Umbilical cord (tissue), 2 donors: ENCODE results near the gene SLC4A1. TPM values are rescaled to one million over a fixed set of nuclear protein-coding genes. Genes with fewer than 3 reads are reported as not detected.

Experiments used
- DNase-seq: peaks from one replicate; pipeline ENCODE4 v3.0.0-alpha.2; 2015; ENCODE audit warnings: low spot score
- total RNA-seq: library from RNA; depleted of rRNA; stranded (reverse); fragments of >200 nt; gene quantifications from one replicate; pipeline ENCODE4 v1.2.3, GENCODE V29; 2014; ENCODE audit warnings: low replicate concordance; ENCODE audit not compliant: insufficient read depth

SLC4A1 gene
- total RNA-seq, 1 donor from 2014 or later: 34.4 TPM

DNA sequence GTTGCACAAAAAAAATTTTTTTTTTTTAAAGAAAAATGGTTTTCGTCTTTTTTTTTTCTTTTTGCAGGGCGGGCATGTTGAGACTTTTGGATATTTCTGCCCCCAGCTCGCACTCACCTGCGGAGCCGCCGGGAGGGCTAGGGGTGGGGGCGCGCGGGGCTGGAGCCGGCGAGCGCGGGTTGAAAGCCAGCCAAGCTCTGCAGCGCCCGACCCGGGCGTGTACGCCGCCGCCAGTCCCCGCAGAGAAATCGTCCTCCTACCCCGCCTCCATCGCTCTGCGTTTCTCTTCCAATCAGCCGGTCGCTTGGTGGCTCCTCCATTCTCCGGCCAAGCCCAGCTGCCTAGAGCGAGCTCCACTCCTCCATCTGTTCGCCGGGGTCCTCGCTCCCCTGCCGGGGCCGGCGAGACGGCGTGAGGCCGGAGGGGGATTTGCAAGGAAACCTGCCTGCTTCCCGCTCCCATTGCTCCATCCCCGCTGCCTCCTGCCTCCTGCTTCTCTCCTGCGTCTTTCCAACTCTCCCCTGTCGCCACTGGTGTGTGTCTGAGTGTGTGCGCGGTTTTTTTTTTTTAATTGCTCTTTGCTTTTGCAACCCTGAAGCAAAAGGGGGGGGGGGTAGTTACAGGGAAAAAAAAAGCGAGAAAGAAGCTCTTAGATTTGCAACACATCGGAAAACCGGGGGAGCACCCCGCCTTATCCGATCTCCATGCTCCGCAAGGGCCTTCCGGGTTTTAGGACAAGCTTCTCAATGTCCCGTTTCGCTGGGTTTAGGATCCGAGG lies 46.7 kb downstream of the SLC4A1 start:
- peak; percentile 90 for DNase-seq

- DNase-seq: peak; percentile 48
These were observed 47.5 kb downstream of the SLC4A1 start for GRCh38 chr17:44220213-44221083.

GRCh38 chr17:44219616-44220212 lies 48.2 kb downstream of the SLC4A1 start, which contains the start of gene UBTF:
Gene UBTF, minus strand, starts transcription at chr17:44219675. Its CDS starts 1,446 bp downstream, at chr17:44218229.
- peak; percentile 85 for DNase-seq

GRCh38 chr17:44219108-44219615 lies 48.8 kb downstream of the SLC4A1 start:
- DNase-seq: peak; percentile 68

- DNase-seq: peak; percentile 96
These were observed 49.4 kb downstream of the SLC4A1 start for GRCh38 chr17:44218344-44219107.

GRCh38 chr17:44217738-44218343 lies 50.1 kb downstream of the SLC4A1 start:
- DNase-seq: no peak

DNA sequence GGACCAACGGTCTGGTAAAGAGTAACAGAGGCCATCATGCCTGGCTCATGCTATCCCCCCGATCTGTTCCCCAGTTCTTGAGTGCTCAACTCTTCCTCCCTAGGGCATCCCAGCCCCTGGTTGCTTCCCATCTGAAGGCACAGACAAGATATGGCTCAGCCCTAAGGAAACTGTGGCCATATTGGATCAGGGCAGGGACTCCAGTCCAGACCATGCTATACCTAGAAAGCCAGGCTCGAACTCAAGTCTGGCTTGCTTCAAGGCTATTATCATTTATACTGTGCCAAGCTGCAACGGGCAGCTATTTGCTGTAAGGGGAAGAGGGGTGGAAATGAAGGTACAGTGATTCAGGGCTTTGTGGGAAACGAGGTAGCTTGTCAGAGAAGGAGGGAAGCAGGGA lies 51.2 kb downstream of the SLC4A1 start:
- DNase-seq: no peak

DNA sequence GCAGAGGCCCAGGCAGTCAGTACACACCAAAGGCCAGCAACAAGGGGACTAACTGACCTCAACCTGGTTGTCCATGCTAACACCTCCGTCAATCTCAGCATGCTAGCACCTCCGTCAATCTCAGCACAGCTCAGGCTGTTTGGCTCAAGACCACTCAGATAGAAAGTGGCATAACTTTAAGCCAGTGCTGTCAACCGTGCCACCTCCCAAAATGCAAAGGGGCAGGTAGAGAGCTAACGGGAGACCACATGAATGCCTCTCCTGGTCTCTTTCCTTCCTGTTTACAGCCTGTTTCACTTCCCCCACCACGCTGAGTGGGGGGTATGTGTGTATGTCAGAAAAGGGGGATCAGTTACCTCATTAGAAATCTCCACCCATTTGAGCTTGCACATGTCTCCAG lies 51.8 kb downstream of the SLC4A1 start:
- DNase-seq: no peak

- DNase-seq: no peak
These were observed 53.0 kb downstream of the SLC4A1 start for GRCh38 chr17:44214896-44215295.

DNA sequence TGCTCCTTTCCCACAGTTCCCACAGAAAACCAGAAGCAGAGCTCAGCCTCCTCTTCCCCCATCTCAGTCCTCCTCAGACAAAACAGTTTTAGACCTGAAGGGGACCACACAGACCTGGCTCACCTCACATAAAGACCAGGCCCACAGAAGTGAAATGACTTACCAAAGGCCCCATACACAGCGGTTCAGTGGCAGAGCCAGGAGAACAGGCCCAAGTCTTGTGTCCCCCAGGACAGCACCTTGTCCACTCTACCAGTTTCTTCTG lies 53.8 kb downstream of the SLC4A1 start:
- DNase-seq: no peak

GRCh38 chr17:44213403-44214229 lies 54.3 kb downstream of the SLC4A1 start:
- DNase-seq: no peak

DNA sequence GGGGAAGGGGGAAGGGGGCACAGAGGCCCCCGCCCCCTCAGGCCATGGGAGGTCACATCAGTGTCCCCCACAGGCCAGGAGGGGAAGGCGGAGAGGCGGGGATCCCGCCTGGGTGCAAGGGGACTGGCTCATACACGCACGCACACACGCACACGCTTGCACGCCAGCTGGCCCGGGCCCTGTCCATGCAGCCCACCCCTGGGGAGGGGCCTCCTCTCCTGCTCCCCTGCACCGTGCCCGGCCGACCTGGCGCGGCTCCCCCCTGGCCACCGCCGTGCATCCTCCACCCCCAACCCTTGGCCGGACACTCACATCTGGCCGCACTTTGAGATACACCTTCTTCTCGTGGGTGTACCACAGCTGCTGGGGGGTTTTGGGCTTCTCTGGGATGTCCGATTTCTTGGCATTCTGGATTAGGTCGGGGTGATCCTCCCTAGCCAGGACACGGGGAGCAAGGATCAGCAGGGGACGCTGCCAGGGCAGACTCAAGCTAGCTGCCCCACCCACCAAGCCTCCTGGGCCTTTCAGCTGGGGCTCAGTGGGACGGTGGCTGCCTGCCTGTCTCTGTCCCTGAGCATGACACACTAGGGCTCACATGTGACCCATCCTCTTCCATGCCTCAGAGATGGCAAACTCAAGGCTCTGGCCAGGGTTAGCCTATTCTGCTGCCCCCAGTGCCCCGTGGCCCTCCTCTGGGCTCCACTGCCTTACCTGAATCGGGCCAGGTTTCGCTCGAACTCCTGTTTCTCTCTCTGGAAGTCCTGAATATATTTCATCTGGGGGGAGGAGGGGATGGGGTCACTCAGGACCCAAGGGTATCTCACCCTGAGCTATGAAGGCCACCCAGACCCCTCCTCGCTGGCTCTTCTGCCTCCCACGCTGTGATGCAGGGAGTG lies 55.2 kb downstream of the SLC4A1 start:
- DNase-seq: no peak

GRCh38 chr17:44211281-44212265 lies 56.4 kb downstream of the SLC4A1 start:
- no peak for DNase-seq

- DNase-seq: peak; percentile 85
These were observed 57.4 kb downstream of the SLC4A1 start for GRCh38 chr17:44210342-44211192.

- DNase-seq: no peak
These were observed 58.1 kb downstream of the SLC4A1 start for GRCh38 chr17:44209786-44210341.

- DNase-seq: no peak
These were observed 60.2 kb downstream of the SLC4A1 start for GRCh38 chr17:44207743-44208142.

GRCh38 chr17:44207319-44207718 lies 60.6 kb downstream of the SLC4A1 start:
- no peak for DNase-seq
